Fibroblast of villous mesenchyme (primary cell): Measurements from ENCODE around the gene ADGRB3. TPM values are rescaled to one million over a fixed set of nuclear protein-coding genes. Genes with fewer than 3 reads are reported as not detected.

ENCODE experiments used
- DNase-seq: peaks from one replicate; pipeline ENCODE4 v3.0.0-alpha.2; 2010; ENCODE audit warnings: low read depth
- H3K4me3 ChIP-seq: 2 replicates; pipeline ENCODE4 v1.5.1; 2011; ENCODE audit warnings: low read depth, mild to moderate bottlenecking, low read length
- CTCF ChIP-seq: IDR thresholded peaks from 2 replicates; pipeline ENCODE4 v1.5.1; 2012; ENCODE audit warnings: low read depth, mild to moderate bottlenecking, low read length; ENCODE audit not compliant: insufficient read depth
- total RNA-seq: library from RNA; depleted of rRNA; stranded (reverse); fragments of >200 nt; gene quantifications from 2 replicates; pipeline ENCODE4 v1.2.3, GENCODE V29; 2012

ADGRB3 gene
- total RNA-seq, 1 donor: under 0.01 TPM

GRCh38 chr6:68633281-68633971, 1.7 kb upstream of the ADGRB3 start:
- TF ChIP-seq CTCF: no peak
- DNase-seq: no peak
- no peak overlapping the region for H3K4me3 ChIP-seq

- H3K4me3 ChIP-seq: peak overlapping the region; percentile 55
- TF ChIP-seq CTCF: no peak
- no peak for DNase-seq
Measured at GRCh38 chr6:68633972-68634725, 933 bp upstream of the ADGRB3 start.

GRCh38 chr6:68635412-68635705, 277 bp downstream of the ADGRB3 start:
- peak overlapping the region; percentile 61 for H3K4me3 ChIP-seq
- TF ChIP-seq CTCF: no peak
- DNase-seq: no peak

- TF ChIP-seq CTCF: no peak
- DNase-seq: peak; percentile 5
- peak overlapping the region; percentile 61 for H3K4me3 ChIP-seq
Measured at GRCh38 chr6:68635706-68636513, 828 bp downstream of the ADGRB3 start.

GRCh38 chr6:68636666-68637065, 1.6 kb downstream of the ADGRB3 start:
- no peak for TF ChIP-seq CTCF
- no peak for DNase-seq
- H3K4me3 ChIP-seq: no peak overlapping the region

GRCh38 chr6:68637071-68637470, 2.0 kb downstream of the ADGRB3 start:
- TF ChIP-seq CTCF: no peak
- no peak for DNase-seq
- no peak overlapping the region for H3K4me3 ChIP-seq
